Type B pancreatic cell (in vitro differentiated cells): ENCODE results near the gene CREG1. TPM values are rescaled to one million over a fixed set of nuclear protein-coding genes. Genes with fewer than 3 reads are reported as not detected.
"Not testable (repeated sequence)": the region's sequence is repeated elsewhere in the genome, so short reads cannot be mapped to it uniquely, and the experiment has no call there.

Experiments
- DNase-seq: peaks from one replicate; pipeline ENCODE4 v3.0.0; 2021; ENCODE audit warnings: mixed read lengths; ENCODE audit not compliant: unreplicated experiment; ENCODE audit errors: extremely low spot score
- H3K27ac Mint-ChIP-seq: 2 replicates; pipeline ENCODE4 v1.8.0; 2021; ENCODE audit warnings: mild to moderate bottlenecking, mixed read lengths
- H3K27me3 Mint-ChIP-seq: 2 replicates; pipeline ENCODE4 v1.8.0; 2021; ENCODE audit warnings: mixed read lengths
- H3K36me3 Mint-ChIP-seq: 2 replicates; pipeline ENCODE4 v1.8.0; 2021; ENCODE audit warnings: mixed read lengths
- H3K4me1 Mint-ChIP-seq: one replicate; pipeline ENCODE4 v1.8.0; 2021; ENCODE audit warnings: mixed read lengths; ENCODE audit not compliant: unreplicated experiment
- H3K4me3 Mint-ChIP-seq: 2 replicates; pipeline ENCODE4 v1.8.0; 2021; ENCODE audit warnings: mild to moderate bottlenecking, mixed read lengths
- H3K9me3 Mint-ChIP-seq: 2 replicates; pipeline ENCODE4 v1.8.0; 2021; ENCODE audit warnings: mixed read lengths
- total RNA-seq: library from RNA; stranded (reverse); gene quantifications from 2 replicates; pipeline ENCODE4 v1.2.1, GENCODE V29; 2021; ENCODE audit warnings: low replicate concordance
- TF ChIP-seq, protein P1 (sequence below): fragments of 200-600 bp; sonication (generic); conservative IDR thresholded peaks from 2 replicates; pipeline ENCODE4 v1.5.0; 2021; ENCODE audit warnings: antibody characterized with exemption, mild to moderate bottlenecking

The CREG1 gene
- total RNA-seq, 1 donor from 2014 or later: 39.5 TPM

DNA sequence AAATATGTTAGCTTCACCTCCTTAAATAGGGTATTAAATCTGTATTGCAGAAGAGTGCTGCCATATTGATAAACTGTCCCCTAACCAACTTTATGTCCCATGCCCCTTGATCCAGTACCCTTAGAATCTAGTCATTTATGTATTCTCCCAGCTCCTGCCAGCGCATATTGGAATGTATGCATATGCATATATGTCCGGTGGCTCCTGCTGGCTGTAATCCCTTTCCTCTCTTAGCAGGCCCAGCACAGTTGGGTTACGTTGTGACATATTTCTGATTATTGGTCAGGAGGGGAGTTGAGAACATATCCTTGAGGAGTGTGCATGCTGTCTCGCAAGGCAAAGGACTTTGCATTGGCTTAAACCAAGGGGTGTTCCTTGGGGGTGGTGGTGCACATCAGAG lies 29.2 kb upstream of the CREG1 start:
- TF ChIP-seq, protein P1, sequence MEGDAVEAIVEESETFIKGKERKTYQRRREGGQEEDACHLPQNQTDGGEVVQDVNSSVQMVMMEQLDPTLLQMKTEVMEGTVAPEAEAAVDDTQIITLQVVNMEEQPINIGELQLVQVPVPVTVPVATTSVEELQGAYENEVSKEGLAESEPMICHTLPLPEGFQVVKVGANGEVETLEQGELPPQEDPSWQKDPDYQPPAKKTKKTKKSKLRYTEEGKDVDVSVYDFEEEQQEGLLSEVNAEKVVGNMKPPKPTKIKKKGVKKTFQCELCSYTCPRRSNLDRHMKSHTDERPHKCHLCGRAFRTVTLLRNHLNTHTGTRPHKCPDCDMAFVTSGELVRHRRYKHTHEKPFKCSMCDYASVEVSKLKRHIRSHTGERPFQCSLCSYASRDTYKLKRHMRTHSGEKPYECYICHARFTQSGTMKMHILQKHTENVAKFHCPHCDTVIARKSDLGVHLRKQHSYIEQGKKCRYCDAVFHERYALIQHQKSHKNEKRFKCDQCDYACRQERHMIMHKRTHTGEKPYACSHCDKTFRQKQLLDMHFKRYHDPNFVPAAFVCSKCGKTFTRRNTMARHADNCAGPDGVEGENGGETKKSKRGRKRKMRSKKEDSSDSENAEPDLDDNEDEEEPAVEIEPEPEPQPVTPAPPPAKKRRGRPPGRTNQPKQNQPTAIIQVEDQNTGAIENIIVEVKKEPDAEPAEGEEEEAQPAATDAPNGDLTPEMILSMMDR: no peak
- no peak for DNase-seq
- Mint-ChIP-seq H3K9me3 (no peaks in the 10 kb centered on the region), H3K36me3 (no peaks in the 10 kb centered on the region), H3K4me3 (no peak overlapping the region), H3K27ac (no peak overlapping the region), H3K4me1 (no peaks in the 10 kb centered on the region), H3K27me3 (no peaks in the 10 kb centered on the region)

DNA sequence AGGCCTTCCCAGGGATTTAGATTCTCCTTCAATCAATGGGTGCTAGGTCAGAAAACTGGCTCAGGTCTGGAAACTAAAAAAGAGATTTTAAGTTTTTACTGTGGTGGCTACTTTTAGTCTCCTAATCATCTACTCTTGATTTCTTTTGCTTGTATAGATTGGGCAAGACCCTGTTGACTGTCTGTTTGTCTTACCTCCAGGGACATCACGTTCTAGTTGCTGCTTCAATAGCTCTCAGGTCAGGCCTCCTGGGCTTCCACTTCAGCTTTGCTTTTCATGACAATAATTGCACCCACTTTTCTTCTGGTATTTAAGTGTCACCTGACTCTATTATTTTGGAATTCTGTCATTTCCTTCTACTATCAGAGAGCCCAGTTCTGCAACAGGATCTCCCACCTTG lies 28.5 kb upstream of the CREG1 start:
- no peaks in the 10 kb centered on the region for H3K4me1 Mint-ChIP-seq
- H3K36me3 Mint-ChIP-seq: no peaks in the 10 kb centered on the region
- H3K27me3 Mint-ChIP-seq: no peaks in the 10 kb centered on the region
- TF ChIP-seq, protein P1: no peak
- no peak overlapping the region for H3K4me3 Mint-ChIP-seq
- H3K9me3 Mint-ChIP-seq: no peaks in the 10 kb centered on the region
- no peak for DNase-seq
- H3K27ac Mint-ChIP-seq: no peak overlapping the region

DNA sequence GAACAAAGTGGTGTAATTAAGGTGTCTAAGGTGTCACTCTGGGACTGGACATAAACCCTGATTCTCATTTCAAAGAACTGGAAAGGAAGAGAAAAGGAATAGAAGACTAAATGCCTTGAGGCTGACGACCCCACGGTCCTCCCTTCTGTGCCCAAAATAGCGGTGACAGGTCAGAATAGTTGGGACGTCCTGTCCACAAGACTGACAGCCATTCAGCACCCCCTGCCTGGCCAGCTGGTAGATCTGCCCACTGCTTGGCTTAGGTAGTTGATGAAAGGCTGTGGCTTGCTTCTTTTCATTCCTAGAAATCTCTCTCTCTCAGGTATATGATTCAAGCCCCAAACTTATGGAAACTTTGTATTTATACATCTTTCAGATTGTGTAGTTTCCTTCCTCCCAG lies 26.4 kb upstream of the CREG1 start:
- Mint-ChIP-seq H3K27me3 (peaks cover 9% of the 10 kb centered on the region), H3K27ac (no peak overlapping the region), H3K9me3 (no peaks in the 10 kb centered on the region), H3K4me1 (no peaks in the 10 kb centered on the region), H3K4me3 (no peak overlapping the region), H3K36me3 (no peaks in the 10 kb centered on the region)
- TF ChIP-seq, protein P1: no peak
- DNase-seq: no peak

DNA sequence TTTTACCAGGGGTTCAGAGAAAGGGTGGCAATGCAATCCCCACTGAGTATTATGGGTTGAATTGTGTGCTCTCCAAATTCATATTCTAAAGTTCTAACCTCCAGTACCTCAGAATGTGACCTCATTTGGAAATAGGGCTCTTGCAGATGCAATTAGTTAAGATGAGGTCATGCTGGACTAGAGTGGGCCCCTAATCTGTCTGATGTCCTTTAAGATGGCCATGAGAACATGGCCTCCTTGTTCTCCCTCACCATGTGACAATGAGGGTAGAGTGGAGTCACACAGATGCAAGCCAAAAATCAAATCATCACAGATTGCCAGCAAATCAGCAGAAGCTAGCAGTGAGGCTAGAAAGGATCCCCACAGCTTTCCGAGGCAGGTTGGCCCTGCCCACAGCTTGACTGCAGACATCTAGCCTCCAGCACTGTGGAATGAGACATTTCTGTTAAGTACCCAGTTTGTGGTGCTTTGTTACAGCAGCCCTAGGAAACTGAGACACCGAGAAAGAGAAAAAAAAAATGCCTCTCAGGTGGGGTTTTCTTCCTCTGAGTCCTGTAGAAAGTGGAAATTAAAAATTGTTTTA lies 25.5 kb upstream of the CREG1 start:
- peaks cover 4% of the 10 kb centered on the region for H3K9me3 Mint-ChIP-seq
- H3K27me3 Mint-ChIP-seq: peaks cover 9% of the 10 kb centered on the region
- TF ChIP-seq, protein P1: no peak
- no peak overlapping the region for H3K4me3 Mint-ChIP-seq
- no peaks in the 10 kb centered on the region for H3K4me1 Mint-ChIP-seq
- DNase-seq: no peak
- H3K36me3 Mint-ChIP-seq: no peaks in the 10 kb centered on the region
- no peak overlapping the region for H3K27ac Mint-ChIP-seq

DNA sequence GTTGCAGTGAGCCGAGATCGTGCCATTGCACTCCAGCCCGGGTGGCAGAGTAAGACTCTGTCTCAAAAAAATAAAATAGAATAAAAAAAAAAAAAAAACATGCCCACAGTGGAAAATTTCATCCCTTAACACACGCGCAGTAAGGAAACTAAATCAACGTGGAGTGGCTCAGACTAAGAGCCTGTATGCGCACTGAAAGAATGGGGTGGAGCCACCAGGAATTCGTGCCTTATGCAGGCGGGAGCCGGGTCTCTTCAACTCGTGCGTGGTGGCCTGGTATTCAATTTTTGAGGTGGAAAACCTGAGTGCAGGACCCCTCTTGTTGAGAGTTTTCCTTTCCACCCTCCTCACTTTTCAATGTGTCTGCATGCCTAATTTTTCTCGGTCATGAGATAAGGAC lies 22.1 kb upstream of the CREG1 start:
- no peak for DNase-seq
- no peak overlapping the region for H3K27ac Mint-ChIP-seq
- H3K9me3 Mint-ChIP-seq: peaks cover 4% of the 10 kb centered on the region
- H3K27me3 Mint-ChIP-seq: peaks cover 9% of the 10 kb centered on the region
- H3K4me1 Mint-ChIP-seq: no peaks in the 10 kb centered on the region
- H3K4me3 Mint-ChIP-seq: no peak overlapping the region
- H3K36me3 Mint-ChIP-seq: no peaks in the 10 kb centered on the region
- TF ChIP-seq, protein P1: no peak

DNA sequence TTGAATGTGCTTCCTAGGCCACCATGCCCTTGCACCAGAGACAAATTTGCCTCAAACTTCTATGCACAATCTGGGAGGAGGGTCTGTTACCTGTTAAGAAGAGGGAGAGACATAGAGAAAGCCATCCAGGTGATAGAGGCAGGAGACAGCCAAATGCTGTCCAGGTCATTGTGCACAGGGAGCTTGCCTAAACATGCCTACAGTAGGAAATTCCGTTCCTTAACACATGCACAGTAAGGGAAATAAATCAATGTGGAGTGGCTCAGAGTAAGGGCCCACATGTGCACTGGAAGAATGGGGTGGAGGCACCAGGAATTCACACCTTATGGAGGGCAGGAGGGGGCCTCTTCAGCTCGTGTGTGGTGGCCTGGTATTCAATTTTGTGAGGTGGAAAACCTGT lies 19.5 kb upstream of the CREG1 start:
- Mint-ChIP-seq H3K27me3 (peaks cover 9% of the 10 kb centered on the region), H3K4me1 (no peaks in the 10 kb centered on the region), H3K4me3 (no peak overlapping the region), H3K36me3 (no peaks in the 10 kb centered on the region), H3K27ac (peak overlapping the region; percentile 64), H3K9me3 (peaks cover 4% of the 10 kb centered on the region)
- no peak for DNase-seq
- TF ChIP-seq, protein P1: no peak

DNA sequence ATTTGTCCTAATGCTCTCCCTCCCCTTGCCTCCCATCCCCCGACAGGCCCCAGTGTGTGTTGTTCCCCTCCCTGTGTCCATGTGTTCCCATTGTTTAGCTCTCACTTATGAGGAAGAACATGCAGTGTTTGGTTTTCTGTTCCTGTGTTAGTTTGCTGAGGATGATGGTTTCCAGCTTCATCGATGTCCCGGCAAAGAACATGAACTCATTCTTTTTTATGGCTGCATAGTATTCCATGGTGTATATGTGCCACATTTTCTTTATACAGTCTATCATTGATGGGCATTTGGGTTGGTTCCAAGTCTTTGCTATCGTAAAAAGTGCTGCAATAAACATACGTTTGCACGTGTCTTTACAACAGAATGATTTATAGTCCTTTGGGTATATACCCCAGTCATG lies 17.1 kb upstream of the CREG1 start:
- not testable (repeated sequence) for H3K4me3 Mint-ChIP-seq, H3K36me3 Mint-ChIP-seq, H3K27me3 Mint-ChIP-seq, H3K9me3 Mint-ChIP-seq, H3K27ac Mint-ChIP-seq, DNase-seq
- peaks cover 15% of the 10 kb centered on the region for H3K4me1 Mint-ChIP-seq
